Measurements from ENCODE around the gene PPIE.
"Not testable (repeated sequence)": the region's sequence is repeated elsewhere in the genome, so short reads cannot be mapped to it uniquely, and the experiment has no call there.

- TF ChIP-seq EZH2 (IDR thresholded peaks at IDR 0.05); POLR2A (IDR thresholded peaks at IDR 0.05; ENCODE audit: borderline replicate concordance, extremely low read depth, insufficient read depth, insufficient read length); CTCF (IDR thresholded peaks at IDR 0.05 in 2 of 3, conservative IDR thresholded peaks at IDR 0.05 in 1 of 3; ENCODE audit: borderline replicate concordance in 1 of 3, insufficient read depth in 1 of 3, low read depth in 2 of 3, low read length in 2 of 3); SIN3A (IDR thresholded peaks at IDR 0.05; ENCODE audit: low read depth); REST (IDR thresholded peaks at IDR 0.05; ENCODE audit: low read depth); YY1 (IDR thresholded peaks at IDR 0.05; ENCODE audit: extremely low read depth, insufficient replicate concordance, low read depth, low read length); ZBTB33 (IDR thresholded peaks at IDR 0.05; ENCODE audit: extremely low read depth, insufficient replicate concordance, low read length): not testable (repeated sequence)
These were observed 37.2 kb downstream of the PPIE start for GRCh38 chr1:39775676-39776399.

Measured in HCT116 (cell line).